ENCODE results near the gene CNTRL.

Gene CNTRL

GRCh38 chr9:121216271-121216805 is 141.6 kb downstream of the CNTRL start:
- H3K4me1 ChIP-seq (ENCODE audit: insufficient read depth, low read length, severe bottlenecking): peaks cover 8% of the 10 kb centered on the region
- no peaks in the 10 kb centered on the region for H4K20me1 ChIP-seq (ENCODE audit: insufficient read depth, low read length)
- H3K9me3 ChIP-seq (ENCODE audit: low read length): no peaks in the 10 kb centered on the region
- H3K9ac ChIP-seq (ENCODE audit: low read length): no peak overlapping the region
- H3K27ac ChIP-seq (ENCODE audit: low read depth, low read length, poor library complexity, severe bottlenecking): no peak overlapping the region
- H3F3A ChIP-seq (ENCODE audit: insufficient read depth, low read length): no peaks in the 10 kb centered on the region
- no peaks in the 10 kb centered on the region for H3K27me3 ChIP-seq (ENCODE audit: insufficient read depth, low read length)
- no peaks in the 10 kb centered on the region for H3K9me2 ChIP-seq (ENCODE audit: low read depth, low read length)
- H3K4me3 ChIP-seq (ENCODE audit: low read depth, low read length, poor library complexity, severe bottlenecking): no peak overlapping the region
- H3K79me2 ChIP-seq (ENCODE audit: insufficient read depth, low read length): no peaks in the 10 kb centered on the region
- H3K36me3 ChIP-seq (ENCODE audit: insufficient read depth, low read length): no peaks in the 10 kb centered on the region
- no peak overlapping the region for H2AFZ ChIP-seq (ENCODE audit: low read length)
- H3K4me2 ChIP-seq (ENCODE audit: low read length): no peak overlapping the region
- TF ChIP-seq EZH2 (IDR thresholded peaks at IDR 0.05; ENCODE audit: borderline replicate concordance, low read length): no peak
- TF ChIP-seq, protein P1, sequence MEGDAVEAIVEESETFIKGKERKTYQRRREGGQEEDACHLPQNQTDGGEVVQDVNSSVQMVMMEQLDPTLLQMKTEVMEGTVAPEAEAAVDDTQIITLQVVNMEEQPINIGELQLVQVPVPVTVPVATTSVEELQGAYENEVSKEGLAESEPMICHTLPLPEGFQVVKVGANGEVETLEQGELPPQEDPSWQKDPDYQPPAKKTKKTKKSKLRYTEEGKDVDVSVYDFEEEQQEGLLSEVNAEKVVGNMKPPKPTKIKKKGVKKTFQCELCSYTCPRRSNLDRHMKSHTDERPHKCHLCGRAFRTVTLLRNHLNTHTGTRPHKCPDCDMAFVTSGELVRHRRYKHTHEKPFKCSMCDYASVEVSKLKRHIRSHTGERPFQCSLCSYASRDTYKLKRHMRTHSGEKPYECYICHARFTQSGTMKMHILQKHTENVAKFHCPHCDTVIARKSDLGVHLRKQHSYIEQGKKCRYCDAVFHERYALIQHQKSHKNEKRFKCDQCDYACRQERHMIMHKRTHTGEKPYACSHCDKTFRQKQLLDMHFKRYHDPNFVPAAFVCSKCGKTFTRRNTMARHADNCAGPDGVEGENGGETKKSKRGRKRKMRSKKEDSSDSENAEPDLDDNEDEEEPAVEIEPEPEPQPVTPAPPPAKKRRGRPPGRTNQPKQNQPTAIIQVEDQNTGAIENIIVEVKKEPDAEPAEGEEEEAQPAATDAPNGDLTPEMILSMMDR (IDR thresholded peaks at IDR 0.05; ENCODE audit: low read length): no peak

- H3F3A ChIP-seq (ENCODE audit: insufficient read depth, low read length): no peaks in the 10 kb centered on the region
- no peaks in the 10 kb centered on the region for H3K9me2 ChIP-seq (ENCODE audit: low read depth, low read length)
- no peak overlapping the region for H3K27ac ChIP-seq (ENCODE audit: low read depth, low read length, poor library complexity, severe bottlenecking)
- no peak overlapping the region for H3K4me2 ChIP-seq (ENCODE audit: low read length)
- peaks cover 7% of the 10 kb centered on the region for H3K4me1 ChIP-seq (ENCODE audit: insufficient read depth, low read length, severe bottlenecking)
- H3K9me3 ChIP-seq (ENCODE audit: low read length): no peaks in the 10 kb centered on the region
- no peak overlapping the region for H3K9ac ChIP-seq (ENCODE audit: low read length)
- TF ChIP-seq EZH2 (IDR thresholded peaks at IDR 0.05; ENCODE audit: borderline replicate concordance, low read length): no peak
- TF ChIP-seq, protein P1 (IDR thresholded peaks at IDR 0.05; ENCODE audit: low read length): no peak
- H3K79me2 ChIP-seq (ENCODE audit: insufficient read depth, low read length): no peaks in the 10 kb centered on the region
- H4K20me1 ChIP-seq (ENCODE audit: insufficient read depth, low read length): no peaks in the 10 kb centered on the region
- H3K4me3 ChIP-seq (ENCODE audit: low read depth, low read length, poor library complexity, severe bottlenecking): no peak overlapping the region
- H3K36me3 ChIP-seq (ENCODE audit: insufficient read depth, low read length): no peaks in the 10 kb centered on the region
- no peak overlapping the region for H2AFZ ChIP-seq (ENCODE audit: low read length)
- H3K27me3 ChIP-seq (ENCODE audit: insufficient read depth, low read length): no peaks in the 10 kb centered on the region
These were observed 143.0 kb downstream of the CNTRL start for GRCh38 chr9:121217609-121218292.

GRCh38 chr9:121218357-121219027 is 143.7 kb downstream of the CNTRL start:
- Histone ChIP-seq H3K4me3 (ENCODE audit: low read depth, low read length, poor library complexity, severe bottlenecking) (no peak overlapping the region), H3K4me2 (ENCODE audit: low read length) (no peak overlapping the region), H3K9me2 (ENCODE audit: low read depth, low read length) (no peaks in the 10 kb centered on the region), H3K9me3 (ENCODE audit: low read length) (no peaks in the 10 kb centered on the region), H3K36me3 (ENCODE audit: insufficient read depth, low read length) (no peaks in the 10 kb centered on the region), H3K4me1 (ENCODE audit: insufficient read depth, low read length, severe bottlenecking) (no peaks in the 10 kb centered on the region), H3F3A (ENCODE audit: insufficient read depth, low read length) (no peaks in the 10 kb centered on the region), H3K79me2 (ENCODE audit: insufficient read depth, low read length) (no peaks in the 10 kb centered on the region), H3K27ac (ENCODE audit: low read depth, low read length, poor library complexity, severe bottlenecking) (no peak overlapping the region), H3K27me3 (ENCODE audit: insufficient read depth, low read length) (no peaks in the 10 kb centered on the region), H4K20me1 (ENCODE audit: insufficient read depth, low read length) (no peaks in the 10 kb centered on the region), H2AFZ (ENCODE audit: low read length) (no peak overlapping the region), H3K9ac (ENCODE audit: low read length) (no peak overlapping the region)
- TF ChIP-seq, protein P1 (IDR thresholded peaks at IDR 0.05; ENCODE audit: low read length): no peak
- no peak for TF ChIP-seq EZH2 (IDR thresholded peaks at IDR 0.05; ENCODE audit: borderline replicate concordance, low read length)

Measured in OCI-LY1 (cell line).